ENCODE measurements around the gene HOXB3. TPM values are rescaled to one million over a fixed set of nuclear protein-coding genes. Genes with fewer than 3 reads are reported as not detected.

HOXB3 gene
- total RNA-seq, 4 donors from 2014 or later, result 0.97 to 14.1 (median 3.9) TPM

DNA sequence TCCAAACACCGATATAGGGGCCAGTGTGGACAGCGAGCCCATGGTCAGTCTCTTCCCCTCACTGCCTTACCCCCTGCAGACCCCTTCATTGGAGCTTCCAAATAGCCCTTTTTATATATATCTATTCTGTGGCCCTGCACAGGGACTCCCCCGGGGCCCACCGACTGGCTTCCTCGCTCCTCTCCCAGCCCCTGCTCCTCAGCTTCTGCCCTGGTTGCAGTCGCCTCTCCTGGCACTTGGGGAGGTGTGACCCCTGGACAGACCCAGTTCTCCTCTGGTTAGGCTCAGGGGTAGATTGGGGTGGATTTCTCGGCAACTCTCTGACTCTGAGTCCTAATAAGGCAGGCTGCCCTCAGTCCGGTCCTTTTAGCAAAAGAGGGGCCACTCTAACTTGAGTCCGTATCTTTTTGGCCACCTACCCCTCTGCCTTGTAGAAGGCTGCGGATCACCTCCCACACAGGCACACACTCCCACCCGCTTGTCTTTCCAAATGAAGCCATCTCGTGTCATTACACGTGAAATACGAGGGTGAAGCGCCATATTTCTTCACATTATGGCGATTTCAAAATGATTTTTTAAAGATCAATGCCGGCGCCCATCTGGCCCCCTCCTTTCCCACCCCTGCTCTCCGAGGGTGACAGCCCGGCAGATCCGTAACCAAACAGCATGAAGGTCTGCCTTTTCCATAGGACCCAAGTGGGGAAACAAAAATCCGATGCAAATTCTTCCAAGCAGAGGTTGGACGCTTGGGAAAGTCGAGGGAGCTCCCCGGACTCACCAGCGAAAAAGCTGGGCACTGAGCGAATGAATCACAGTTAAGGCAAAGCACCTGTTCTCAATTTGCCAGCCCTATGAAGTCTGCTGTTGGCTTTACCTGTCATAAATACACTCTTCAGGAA is 37.8 kb upstream of the HOXB3 start:
- DNase-seq (ENCODE audit: low spot score in 2 of 2), result no peak
- no peak for TF ChIP-seq POLR2A (IDR thresholded peaks at IDR 0.05)
- TF ChIP-seq, protein P1, sequence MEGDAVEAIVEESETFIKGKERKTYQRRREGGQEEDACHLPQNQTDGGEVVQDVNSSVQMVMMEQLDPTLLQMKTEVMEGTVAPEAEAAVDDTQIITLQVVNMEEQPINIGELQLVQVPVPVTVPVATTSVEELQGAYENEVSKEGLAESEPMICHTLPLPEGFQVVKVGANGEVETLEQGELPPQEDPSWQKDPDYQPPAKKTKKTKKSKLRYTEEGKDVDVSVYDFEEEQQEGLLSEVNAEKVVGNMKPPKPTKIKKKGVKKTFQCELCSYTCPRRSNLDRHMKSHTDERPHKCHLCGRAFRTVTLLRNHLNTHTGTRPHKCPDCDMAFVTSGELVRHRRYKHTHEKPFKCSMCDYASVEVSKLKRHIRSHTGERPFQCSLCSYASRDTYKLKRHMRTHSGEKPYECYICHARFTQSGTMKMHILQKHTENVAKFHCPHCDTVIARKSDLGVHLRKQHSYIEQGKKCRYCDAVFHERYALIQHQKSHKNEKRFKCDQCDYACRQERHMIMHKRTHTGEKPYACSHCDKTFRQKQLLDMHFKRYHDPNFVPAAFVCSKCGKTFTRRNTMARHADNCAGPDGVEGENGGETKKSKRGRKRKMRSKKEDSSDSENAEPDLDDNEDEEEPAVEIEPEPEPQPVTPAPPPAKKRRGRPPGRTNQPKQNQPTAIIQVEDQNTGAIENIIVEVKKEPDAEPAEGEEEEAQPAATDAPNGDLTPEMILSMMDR (IDR thresholded peaks at IDR 0.05), result no peak
- 31% methylated on average over 27 of the region's 27 CpGs for WGBS, 2 donors
- intact Hi-C loops (cut with DNase I; ENCODE audit: low total_unique reads), result no loop called here
- H3K4me3 ChIP-seq (ENCODE audit: low read depth, poor library complexity, severe bottlenecking), result no peak overlapping the region

DNA sequence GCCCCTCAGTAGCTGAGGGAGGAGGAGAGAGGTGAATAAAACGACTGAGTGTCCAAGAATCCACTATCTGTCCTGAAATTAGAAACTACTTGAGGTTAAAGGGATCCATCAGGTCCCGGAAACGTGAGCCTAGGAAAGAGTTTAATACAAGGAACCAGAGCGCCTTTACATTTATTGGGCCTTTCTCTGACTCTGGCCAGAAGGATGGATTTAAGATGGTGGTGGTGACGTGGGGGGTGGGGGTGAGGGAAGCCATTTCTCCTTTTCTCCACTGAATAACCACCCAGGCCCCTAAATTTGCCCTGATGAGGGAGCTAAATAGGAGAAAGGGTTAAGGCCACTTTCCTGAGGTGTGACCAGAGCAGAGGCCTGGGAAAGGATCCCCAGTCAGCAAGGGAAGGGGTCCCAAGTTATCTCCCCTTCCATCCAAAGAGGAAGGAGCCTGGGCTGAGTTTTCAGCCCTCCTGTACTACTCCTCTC is 37.1 kb upstream of the HOXB3 start:
- intact Hi-C loops (cut with DNase I; ENCODE audit: low total_unique reads), result no loop called here
- H3K4me3 ChIP-seq (ENCODE audit: low read depth, poor library complexity, severe bottlenecking), result no peak overlapping the region
- TF ChIP-seq, protein P1 (IDR thresholded peaks at IDR 0.05), result no peak
- TF ChIP-seq POLR2A (IDR thresholded peaks at IDR 0.05), result no peak
- WGBS, 2 donors, result 33 to 34% methylated on average over 5 of the region's 5 CpGs
- no peak for DNase-seq (ENCODE audit: low spot score in 2 of 2)

DNA sequence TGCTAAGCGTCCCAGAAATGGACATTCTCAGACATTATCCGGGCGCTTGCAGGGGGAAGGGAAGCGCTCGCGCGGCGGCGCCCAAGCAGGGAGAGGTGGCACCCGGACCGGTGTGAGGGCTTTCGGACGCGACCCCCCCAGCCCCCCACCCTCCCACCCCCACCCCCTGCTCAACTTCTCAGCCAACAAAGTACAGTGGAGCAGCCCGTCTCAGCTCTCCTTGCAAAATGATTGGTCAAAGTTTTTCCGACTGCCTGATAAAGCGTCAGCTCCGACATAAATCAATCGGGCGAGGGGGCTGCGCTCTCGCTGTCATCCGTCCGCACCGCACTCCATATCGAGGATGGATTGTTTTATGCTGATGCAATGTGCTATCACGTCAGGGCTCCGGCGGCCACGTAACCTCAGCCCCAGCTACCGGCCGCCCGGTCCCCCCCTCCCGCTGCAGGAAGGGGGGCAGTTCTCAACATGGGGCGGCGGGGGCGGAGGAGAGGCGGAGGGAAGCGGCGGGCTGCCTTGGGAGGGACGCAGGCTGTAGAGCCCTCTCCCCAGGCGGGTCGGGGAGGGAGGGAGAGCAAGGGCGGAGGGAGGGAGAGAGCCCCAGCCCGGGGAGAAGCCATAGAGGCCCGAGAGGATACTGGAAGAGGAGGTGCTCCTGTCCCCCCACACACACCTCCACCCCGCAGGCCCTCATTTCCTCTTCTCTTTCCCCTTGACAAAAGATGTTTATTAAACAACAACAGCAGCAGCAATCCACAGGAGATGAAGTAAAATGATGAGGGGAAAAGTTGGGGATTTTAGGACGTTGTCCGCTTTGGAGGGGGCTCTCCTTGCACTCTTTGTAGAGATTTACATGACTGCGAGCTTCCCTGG is 36.4 kb upstream of the HOXB3 start, which contains the start of gene HOXB9:
Gene HOXB9 (minus strand): TSS at position 114 of the 873 bp plus-strand sequence. CDS start 89 bp downstream, at position 25.
- intact Hi-C loops (cut with DNase I; ENCODE audit: low total_unique reads), result no loop called here

DNA sequence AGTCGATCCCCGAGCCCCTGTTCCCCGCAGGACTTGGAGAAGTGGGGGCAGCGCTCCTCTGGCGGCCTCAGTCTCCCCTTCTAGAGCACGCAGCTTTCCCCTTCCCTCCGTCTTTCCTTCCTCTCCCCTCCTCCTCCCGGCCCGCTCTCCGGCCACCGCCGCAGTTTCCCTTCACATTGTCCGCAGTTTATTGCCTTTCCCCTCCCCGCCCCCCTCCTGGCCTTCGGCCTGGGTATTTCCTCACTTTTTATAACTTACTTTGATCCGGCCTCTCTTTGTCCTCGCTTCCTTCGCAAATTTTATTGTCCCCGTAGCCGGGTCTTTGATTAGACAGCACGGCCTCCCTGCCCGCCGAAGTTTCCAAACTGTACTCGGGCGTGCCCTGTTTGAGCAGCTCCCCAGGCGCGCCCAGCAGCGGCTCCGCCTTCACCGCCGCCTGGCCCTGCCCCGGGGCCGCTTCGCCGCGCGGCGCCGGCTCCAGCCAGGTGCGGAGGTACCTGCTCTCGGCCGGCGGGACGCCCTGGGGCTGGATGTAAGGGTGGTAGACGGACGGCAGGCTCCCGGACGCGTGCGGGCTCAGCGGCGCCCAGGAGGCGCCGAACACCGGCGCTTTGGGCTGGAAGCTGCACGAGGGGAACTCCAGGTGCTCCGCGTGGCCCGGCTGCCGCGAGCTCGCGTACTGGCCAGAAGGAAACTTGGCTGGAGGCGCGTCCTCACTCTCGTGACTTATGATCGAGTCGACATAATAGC is 35.6 kb upstream of the HOXB3 start:
- H3K4me3 ChIP-seq (ENCODE audit: low read depth, poor library complexity, severe bottlenecking), result peak overlapping the region; percentile 17
- WGBS, 2 donors, result 1% methylated on average over 52 to 54 of the region's 69 CpGs
- TF ChIP-seq POLR2A (IDR thresholded peaks at IDR 0.05), result no peak
- TF ChIP-seq, protein P1 (IDR thresholded peaks at IDR 0.05), result no peak
- no peak for DNase-seq (ENCODE audit: low spot score in 2 of 2)
- intact Hi-C loops (cut with DNase I; ENCODE audit: low total_unique reads), result no loop called here

More for the DNA sequence above, 36.4 kb upstream of the HOXB3 start, which contains the start of gene HOXB9:
- 3 to 4% methylated on average over 36 to 50 of the region's 50 CpGs for WGBS, 2 donors
- TF ChIP-seq, protein P1 (IDR thresholded peaks at IDR 0.05), result no peak
- TF ChIP-seq POLR2A (IDR thresholded peaks at IDR 0.05), result no peak
- no peak for DNase-seq (ENCODE audit: low spot score in 2 of 2)
- peak within 1 kb of the TSS; percentile 17 for H3K4me3 ChIP-seq (ENCODE audit: low read depth, poor library complexity, severe bottlenecking)
